Large intestine (tissue), 3 donors: ENCODE results near the gene PTK6. TPM values are rescaled to one million over a fixed set of nuclear protein-coding genes. Genes with fewer than 3 reads are reported as not detected.

Experiments used
- DNase-seq, 2 donors: peaks; one replicate each; pipeline versions ENCODE4 v3.0.0 to v3.0.0-alpha.2; 2013
- H3K27ac ChIP-seq: one replicate; pipeline ENCODE4 v1.5.1; 2013; ENCODE audit warnings: low read length
- H3K27me3 ChIP-seq: 2 replicates; pipeline ENCODE4 v1.6.1; 2013; ENCODE audit warnings: low read length; ENCODE audit not compliant: control insufficient read depth, insufficient read depth
- H3K36me3 ChIP-seq: 2 replicates; pipeline ENCODE4 v1.6.1; 2013; ENCODE audit warnings: low read length; ENCODE audit not compliant: control insufficient read depth, insufficient read depth
- H3K4me1 ChIP-seq: one replicate; pipeline ENCODE4 v1.6.1; 2013; ENCODE audit warnings: low read length; ENCODE audit not compliant: control insufficient read depth, insufficient read depth
- H3K4me3 ChIP-seq: one replicate; pipeline ENCODE4 v1.5.1; 2013; ENCODE audit warnings: low read length
- H3K9me3 ChIP-seq: one replicate; pipeline ENCODE4 v1.6.1; 2013; ENCODE audit warnings: mild to moderate bottlenecking, low read depth, low read length, moderate library complexity; ENCODE audit not compliant: control insufficient read depth
- WGBS: methylation state at CpG from one replicate; pipeline ENCODE4 v1.1.5; 2013; ENCODE audit warnings: low lambda C conversion rate; ENCODE audit not compliant: insufficient coverage; 5-methylcytosine and 5-hydroxymethylcytosine counted together
- polyA plus RNA-seq: library from polyadenylated mRNA; unstranded; fragments of 120-200 nt; gene quantifications from one replicate; pipeline ENCODE4 v1.2.1, GENCODE V29; 2013

Gene PTK6
- polyA plus RNA-seq, 1 donor = 0.31 TPM

GRCh38 chr20:63492518-63492917, 44.7 kb downstream of the PTK6 start:
- Histone ChIP-seq H3K9me3 (peaks cover 8% of the 10 kb centered on the region), H3K4me1 (no peaks in the 10 kb centered on the region), H3K27me3 (peaks cover 36% of the 10 kb centered on the region), H3K36me3 (no peaks in the 10 kb centered on the region), H3K4me3 (no peak overlapping the region), H3K27ac (no peak overlapping the region)
- WGBS = 71% methylated on average over 1 of the region's 2 CpGs
- DNase-seq = no peak

- DNase-seq = no peak
- Histone ChIP-seq H3K27ac (no peak overlapping the region), H3K9me3 (peaks cover 9% of the 10 kb centered on the region), H3K36me3 (no peaks in the 10 kb centered on the region), H3K4me1 (no peaks in the 10 kb centered on the region), H3K27me3 (peaks cover 33% of the 10 kb centered on the region), H3K4me3 (no peak overlapping the region)
- WGBS = 75% methylated on average over 4 of the region's 4 CpGs
Measured at GRCh38 chr20:63491635-63492230, 45.4 kb downstream of the PTK6 start.

GRCh38 chr20:63491078-63491477, 46.1 kb downstream of the PTK6 start:
- no CpG with 5 or more reads among the region's 4 CpGs for WGBS
- Histone ChIP-seq H3K36me3 (no peaks in the 10 kb centered on the region), H3K27ac (no peak overlapping the region), H3K9me3 (peaks cover 14% of the 10 kb centered on the region), H3K4me3 (no peak overlapping the region), H3K4me1 (no peaks in the 10 kb centered on the region), H3K27me3 (peaks cover 28% of the 10 kb centered on the region)
- DNase-seq = no peak

GRCh38 chr20:63490416-63490815, 46.8 kb downstream of the PTK6 start:
- Histone ChIP-seq H3K27me3 (peaks cover 28% of the 10 kb centered on the region), H3K4me1 (no peaks in the 10 kb centered on the region), H3K9me3 (peaks cover 14% of the 10 kb centered on the region), H3K27ac (no peak overlapping the region), H3K4me3 (no peak overlapping the region), H3K36me3 (no peaks in the 10 kb centered on the region)
- WGBS = no CpG with 5 or more reads among the region's 24 CpGs
- DNase-seq = no peak

- Histone ChIP-seq H3K36me3 (no peaks in the 10 kb centered on the region), H3K27ac (no peak overlapping the region), H3K4me3 (no peak overlapping the region), H3K9me3 (peaks cover 8% of the 10 kb centered on the region), H3K27me3 (peaks cover 28% of the 10 kb centered on the region), H3K4me1 (no peaks in the 10 kb centered on the region)
- DNase-seq = no peak
- WGBS = no CpG with 5 or more reads among the region's 83 CpGs
Measured at GRCh38 chr20:63488315-63489251, 48.6 kb downstream of the PTK6 start.

GRCh38 chr20:63487781-63488241, 49.4 kb downstream of the PTK6 start:
- Histone ChIP-seq H3K36me3 (no peaks in the 10 kb centered on the region), H3K4me3 (no peak overlapping the region), H3K4me1 (no peaks in the 10 kb centered on the region), H3K27me3 (peaks cover 34% of the 10 kb centered on the region), H3K27ac (no peak overlapping the region), H3K9me3 (peaks cover 6% of the 10 kb centered on the region)
- no peak for DNase-seq
- no CpG with 5 or more reads among the region's 40 CpGs for WGBS

GRCh38 chr20:63487116-63487764, 49.9 kb downstream of the PTK6 start:
- no CpG with 5 or more reads among the region's 14 CpGs for WGBS
- no peaks in the 10 kb centered on the region for H3K36me3 ChIP-seq
- peaks cover 39% of the 10 kb centered on the region for H3K27me3 ChIP-seq
- H3K4me3 ChIP-seq = no peak overlapping the region
- H3K4me1 ChIP-seq = no peaks in the 10 kb centered on the region
- H3K9me3 ChIP-seq = peaks cover 6% of the 10 kb centered on the region
- no peak overlapping the region for H3K27ac ChIP-seq
- DNase-seq = no peak

GRCh38 chr20:63486300-63486855, 50.8 kb downstream of the PTK6 start:
- no peak overlapping the region for H3K4me3 ChIP-seq
- no peaks in the 10 kb centered on the region for H3K36me3 ChIP-seq
- no peak for DNase-seq
- no peaks in the 10 kb centered on the region for H3K4me1 ChIP-seq
- no CpG with 5 or more reads among the region's 17 CpGs for WGBS
- no peak overlapping the region for H3K27ac ChIP-seq
- H3K27me3 ChIP-seq = peaks cover 48% of the 10 kb centered on the region
- peaks cover 6% of the 10 kb centered on the region for H3K9me3 ChIP-seq

- H3K4me1 ChIP-seq = no peaks in the 10 kb centered on the region
- no CpG with 5 or more reads among the region's 18 CpGs for WGBS
- DNase-seq = no peak
- no peaks in the 10 kb centered on the region for H3K36me3 ChIP-seq
- peaks cover 6% of the 10 kb centered on the region for H3K9me3 ChIP-seq
- H3K27ac ChIP-seq = no peak overlapping the region
- H3K4me3 ChIP-seq = no peak overlapping the region
- H3K27me3 ChIP-seq = peaks cover 48% of the 10 kb centered on the region
Measured at GRCh38 chr20:63484651-63485403, 52.3 kb downstream of the PTK6 start.
